Motor neuron (in vitro differentiated cells): ENCODE data around the gene FAM234A. TPM values are rescaled to one million over a fixed set of nuclear protein-coding genes. Genes with fewer than 3 reads are reported as not detected.

Experiments
- ATAC-seq, 8 experiments: fragments of 200-7000 bp; cut with Tn5 transposase; replicated peaks in 6 of 8; 2 replicates each; pipeline ENCODE4 v1.8.0; 2021; ENCODE audit warnings: mild to moderate bottlenecking in 8 of 8, moderate library complexity in 8 of 8
- H3K27ac ChIP-seq, 2 donors: fragments of 250-450 bp; sonication (Bioruptor Pico); 2 replicates each; pipeline ENCODE4 v1.9.0; 2021; ENCODE audit warnings: antibody characterized with exemption in 2 of 2, mild to moderate bottlenecking in 2 of 2, moderate library complexity in 1 of 2
- H3K4me1 ChIP-seq, 2 donors: fragments of 250-450 bp; sonication (Bioruptor Pico); replicated peaks in 1 of 2; 2 replicates each; pipeline ENCODE4 v1.6.1; 2021; ENCODE audit warnings: antibody characterized with exemption in 2 of 2, mild to moderate bottlenecking in 2 of 2, moderate library complexity in 1 of 2
- H3K4me3 ChIP-seq, 5 donors: fragments of 250-450 bp; sonication (Bioruptor Pico); 2 replicates each; pipeline ENCODE4 v1.9.0; 2021; ENCODE audit warnings: antibody characterized with exemption in 5 of 5, mild to moderate bottlenecking in 5 of 5, moderate library complexity in 4 of 5
- WGBS, 10 experiments: fragments of 450-650 bp; shearing (Covaris generic); methylation state at CpG; one replicate each; pipeline ENCODE4 v1.0.0; 2022; 5-methylcytosine and 5-hydroxymethylcytosine counted together
- in situ Hi-C, 9 experiments: fragments of 400-800 bp; cut with MboI; loops; one replicate each; pipeline ENCODE4 v1.15.0; 2021; ENCODE audit warnings: low sequenced_read_pairs in 9 of 9, low pct_unique_long_range_greater_than_20kb in 2 of 9; ENCODE audit not compliant: unreplicated experiment in 9 of 9
- total RNA-seq, 8 experiments: library from RNA; unstranded; fragments of 300-600 nt; gene quantifications; 2 replicates each; pipeline versions ENCODE4 v1.2.3 to v1.2.4, GENCODE V29; 2022

The FAM234A gene
- total RNA-seq, 8 experiments from 2014 or later: 23.1 to 101 (median 50.5) TPM

DNA sequence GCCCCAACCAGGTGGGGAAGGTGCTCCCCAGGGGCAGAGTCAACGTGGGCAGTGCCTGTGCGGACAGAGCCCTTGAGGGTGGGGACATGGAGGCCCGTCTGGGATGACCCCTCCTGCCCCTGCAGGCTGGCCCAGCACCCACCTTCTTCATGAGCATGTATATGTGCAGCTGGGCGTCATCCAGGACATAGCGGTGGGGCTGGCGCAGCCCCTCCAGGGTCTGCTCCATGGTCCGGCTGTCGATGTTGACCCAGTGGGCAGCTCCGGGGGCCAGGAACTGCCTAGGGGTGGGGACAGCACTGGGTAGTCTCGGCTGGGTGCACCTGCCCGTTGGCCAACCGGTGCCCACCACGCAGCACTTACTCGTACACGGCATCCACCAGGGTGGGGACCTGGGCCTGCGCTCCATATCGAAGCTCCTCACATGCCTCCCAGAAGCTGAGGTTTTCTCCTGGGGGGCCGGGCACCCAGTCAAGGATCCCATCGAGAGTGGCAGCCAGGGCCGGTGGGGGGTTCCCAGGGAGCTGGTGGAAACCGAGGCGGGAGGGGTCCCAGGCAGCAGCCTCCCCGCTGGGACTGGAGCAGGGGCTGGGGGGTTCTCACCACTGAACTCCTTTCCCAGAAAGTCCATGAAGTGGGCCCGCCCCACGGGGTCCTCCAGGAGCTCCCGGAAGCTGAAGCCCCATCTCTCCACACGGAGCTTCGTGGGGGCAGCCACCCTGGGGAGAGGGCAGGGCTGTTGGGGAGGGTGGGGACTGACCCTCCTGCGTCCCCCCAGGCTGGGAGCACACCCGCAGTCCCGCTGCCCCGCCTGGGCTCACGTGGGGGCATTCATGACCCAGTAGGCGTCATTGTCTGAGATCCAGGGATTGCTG lies 36.0 kb downstream of the FAM234A start:
- Histone ChIP-seq H3K4me1 (peaks cover 0 to 6% of the 10 kb centered on the region in 2 donors), H3K27ac (no peak overlapping the region), H3K4me3 (no peak overlapping the region)
- 80 to 90% methylated on average over 1 to 2 of the region's 34 CpGs; no CpG with 5 or more reads in 8 of the 10 experiments for WGBS, 10 experiments
- no peak for ATAC-seq
- in situ Hi-C loops: no loop called here

DNA sequence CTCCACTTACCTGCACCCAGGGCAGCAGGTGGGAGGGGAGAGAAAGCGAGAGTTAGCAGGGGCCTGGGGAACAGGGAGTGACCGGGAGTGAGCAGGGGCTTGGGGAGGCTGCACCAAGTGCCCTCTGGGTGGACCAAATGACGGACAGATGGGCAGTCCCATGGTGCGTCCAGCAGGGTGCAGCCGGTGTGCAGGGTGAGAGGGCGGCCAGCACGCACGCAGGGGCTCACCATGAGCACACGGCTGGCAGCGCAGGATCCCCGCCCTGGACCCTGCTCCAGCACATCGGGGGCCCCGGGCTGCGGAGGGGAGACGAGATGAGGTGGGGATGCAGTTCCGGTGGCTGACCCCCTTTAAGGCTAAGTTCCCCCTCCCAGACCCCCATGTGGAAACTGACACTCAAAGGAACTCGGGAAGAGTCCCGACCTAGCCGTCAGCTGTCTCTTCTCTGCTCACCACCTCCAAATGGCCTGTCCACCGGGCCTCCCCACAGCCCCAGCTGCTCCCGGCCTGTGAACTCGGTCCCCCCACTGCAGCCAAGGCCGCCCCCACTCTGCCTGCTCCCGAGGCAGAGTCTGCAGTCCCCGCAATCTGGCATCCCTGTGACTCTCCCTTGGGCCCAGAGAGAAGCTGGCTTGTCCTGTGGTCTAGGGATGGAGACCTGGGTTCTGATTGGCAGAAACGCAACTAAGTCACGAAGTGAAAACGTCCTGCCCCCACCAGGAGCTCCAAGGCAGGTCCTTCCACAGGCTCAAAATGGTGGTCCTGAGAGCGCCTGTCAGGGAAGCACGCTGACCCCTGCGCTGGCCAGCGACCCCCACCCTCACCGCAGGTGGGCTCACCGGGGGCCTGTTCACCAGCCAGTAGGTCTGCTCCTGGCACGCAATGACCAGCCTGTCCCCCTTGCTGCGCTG lies 38.3 kb downstream of the FAM234A start:
- peaks cover 6 to 7% of the 10 kb centered on the region in 2 donors for H3K4me1 ChIP-seq
- no peak overlapping the region for H3K4me3 ChIP-seq
- no peak overlapping the region for H3K27ac ChIP-seq
- WGBS, 10 experiments: 82 to 89% methylated on average over 2 to 4 of the region's 36 CpGs; no CpG with 5 or more reads in 8 of the 10 experiments
- ATAC-seq: no peak
- in situ Hi-C loops: no loop called here

DNA sequence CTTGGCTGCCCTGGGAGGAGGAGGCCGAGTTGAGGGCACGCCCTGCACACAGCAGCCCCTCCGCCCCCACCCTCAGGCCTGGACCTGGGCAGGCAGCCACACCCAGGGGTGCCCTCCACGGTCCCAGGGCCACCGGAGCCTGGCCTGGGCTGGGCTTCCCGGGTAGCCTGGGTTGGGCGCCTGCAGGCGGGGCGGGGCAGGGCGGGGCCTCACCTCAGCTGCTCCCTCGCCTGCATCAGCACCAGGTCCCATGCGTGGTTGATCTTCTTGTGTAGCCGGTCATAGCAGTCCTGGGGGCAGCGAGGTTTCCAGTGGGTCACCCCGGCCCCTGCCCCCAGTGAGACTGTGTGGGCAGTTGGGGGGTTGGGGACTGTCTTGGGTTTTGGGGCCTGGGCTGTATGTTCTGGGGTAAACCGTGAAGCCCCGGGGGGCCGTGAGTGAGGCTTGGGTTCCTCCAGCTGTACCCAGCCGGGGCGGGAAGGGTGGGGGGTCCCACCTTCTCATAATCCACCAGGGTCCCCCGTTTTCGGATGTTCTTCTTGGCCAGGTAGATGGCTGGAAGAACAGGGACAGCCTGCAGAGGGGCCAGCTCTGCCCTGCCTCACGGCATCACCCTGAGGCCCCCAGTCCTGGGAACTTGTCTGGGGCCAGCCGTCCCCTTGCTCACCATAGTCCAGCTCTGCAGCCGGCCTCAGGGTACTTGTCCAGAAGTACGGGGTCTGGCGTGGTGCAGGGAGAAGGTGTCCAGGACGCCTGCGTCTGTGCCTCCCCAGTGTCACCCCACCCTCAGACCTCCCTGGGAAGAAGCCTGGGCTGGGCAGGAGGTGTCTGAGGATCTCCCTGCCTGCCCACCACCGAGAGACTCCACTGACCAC lies 39.2 kb downstream of the FAM234A start:
- Histone ChIP-seq H3K27ac (no peak overlapping the region), H3K4me1 (peaks cover 6 to 7% of the 10 kb centered on the region in 2 donors), H3K4me3 (no peak overlapping the region)
- 100% methylated on average over 1 to 2 of the region's 30 CpGs; no CpG with 5 or more reads in 8 of the 10 experiments for WGBS, 10 experiments
- ATAC-seq: peak in 2 of 8 experiments; percentile 14 to 17
- in situ Hi-C loops: no loop called here

DNA sequence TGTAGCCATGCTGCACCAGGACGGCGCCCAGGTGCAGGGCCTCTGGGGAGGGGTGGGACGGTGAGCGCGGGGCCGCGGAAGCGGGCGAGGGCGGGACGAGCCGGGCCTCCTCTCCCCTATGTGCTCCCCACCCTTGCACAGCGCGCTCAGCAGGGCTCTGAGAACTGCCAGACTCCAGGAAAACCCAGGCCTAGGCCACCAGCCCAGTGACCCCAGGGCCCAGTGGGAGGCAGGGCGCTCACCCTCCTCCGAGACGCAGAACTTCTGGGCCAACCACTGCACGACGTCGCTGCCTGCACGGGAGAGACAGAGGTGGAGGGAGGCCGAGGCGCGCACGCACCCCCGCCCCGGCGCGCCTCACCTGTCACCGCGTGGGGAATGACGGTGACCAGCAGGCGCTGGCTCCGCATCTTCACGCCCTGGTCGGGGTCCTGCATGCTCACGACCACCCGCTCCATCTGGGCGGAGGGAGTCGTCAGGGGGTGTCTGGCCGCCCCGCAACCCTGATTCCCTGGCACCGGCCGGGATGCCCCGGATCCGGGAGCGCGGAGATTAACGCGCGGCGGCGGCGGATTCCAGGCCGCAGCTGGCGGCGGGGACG lies 40.5 kb downstream of the FAM234A start:
- in situ Hi-C loops: no loop called here
- peaks cover 6 to 7% of the 10 kb centered on the region in 2 donors for H3K4me1 ChIP-seq
- peak overlapping the region; percentile 26 to 40 (median 34) for H3K4me3 ChIP-seq
- ATAC-seq: peak; percentile 13 to 53 (median 38)
- WGBS, 10 experiments: 3% methylated on average over 7 of the region's 58 CpGs; no CpG with 5 or more reads in 9 of the 10 experiments
- H3K27ac ChIP-seq: no peak overlapping the region

DNA sequence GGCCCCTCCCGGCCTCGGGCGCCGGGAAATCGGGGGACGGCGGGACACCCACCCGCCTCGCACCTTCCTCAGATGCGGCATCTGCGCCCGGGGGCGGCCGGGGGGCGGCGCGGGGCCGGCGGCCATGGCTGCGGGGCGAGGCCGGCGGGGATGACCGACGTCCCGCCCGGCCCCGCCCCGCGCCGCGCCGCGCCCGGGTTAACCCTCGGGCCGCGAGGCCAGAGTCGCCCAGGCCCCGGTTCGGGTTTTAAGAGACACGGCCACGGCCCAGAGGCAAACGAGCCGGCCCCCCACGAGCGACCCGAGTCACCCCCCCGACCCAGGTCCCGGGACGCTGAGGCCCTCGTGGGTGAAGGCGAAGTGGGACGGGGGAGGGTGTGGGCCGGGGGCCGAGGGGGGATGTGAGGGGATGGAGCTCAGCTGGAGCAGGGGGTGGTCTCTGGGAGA lies 41.2 kb downstream of the FAM234A start, which contains the start of gene RGS11:
Gene RGS11 (minus strand): TSS at position 159 of the 447 bp plus-strand sequence. CDS start 33 bp downstream, at position 126.
- H3K4me1 ChIP-seq: peaks cover 6 to 7% of the 10 kb centered on the region in 2 donors
- no CpG with 5 or more reads among the region's 56 CpGs for WGBS, 10 experiments
- in situ Hi-C loops: no loop called here
- H3K27ac ChIP-seq: no peak within 1 kb of the TSS
- ATAC-seq: peak; percentile 11 to 66 (median 18)
- peak within 1 kb of the TSS; percentile 26 to 40 (median 34) for H3K4me3 ChIP-seq

DNA sequence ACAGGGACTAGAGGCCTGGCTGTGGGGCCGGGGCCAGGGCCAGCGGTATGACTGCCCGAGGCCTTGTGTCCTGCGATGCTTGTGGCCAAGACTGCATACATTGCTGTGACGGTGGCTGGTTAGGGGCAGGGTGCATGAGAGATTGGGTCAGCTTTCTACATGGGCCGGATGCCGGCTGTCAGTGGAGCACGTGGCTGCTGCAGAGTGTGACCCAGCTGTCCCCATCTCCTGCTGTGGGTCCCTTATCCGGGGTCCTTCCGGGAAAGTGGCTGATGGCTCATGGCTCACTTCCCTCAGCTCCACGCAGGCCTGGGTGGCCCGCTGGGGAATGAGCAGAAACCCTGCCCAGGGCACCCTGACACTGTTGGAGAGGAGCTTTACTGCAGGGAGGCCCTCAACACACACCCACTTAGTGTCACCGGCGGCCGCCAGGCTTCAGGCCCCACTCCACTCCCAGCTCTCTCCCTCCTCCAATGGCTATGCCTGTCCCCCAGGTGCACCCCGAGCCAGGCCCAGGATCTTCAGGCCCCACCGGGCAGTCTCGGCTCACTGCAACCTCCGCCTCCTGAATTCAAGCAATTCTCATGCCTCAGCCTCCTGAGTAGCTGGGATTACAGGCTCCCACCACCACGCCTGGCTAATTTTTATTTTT lies 41.9 kb downstream of the FAM234A start:
- Histone ChIP-seq H3K4me3 (no peak overlapping the region), H3K27ac (no peak overlapping the region), H3K4me1 (peaks cover 10 to 12% of the 10 kb centered on the region in 2 donors)
- 63 to 95% (median 86%) methylated on average over 2 to 5 of the region's 20 CpGs; no CpG with 5 or more reads in 6 of the 10 experiments for WGBS, 10 experiments
- in situ Hi-C loops: no loop called here
- peak in 2 of 8 experiments; percentile 3 to 10 for ATAC-seq

DNA sequence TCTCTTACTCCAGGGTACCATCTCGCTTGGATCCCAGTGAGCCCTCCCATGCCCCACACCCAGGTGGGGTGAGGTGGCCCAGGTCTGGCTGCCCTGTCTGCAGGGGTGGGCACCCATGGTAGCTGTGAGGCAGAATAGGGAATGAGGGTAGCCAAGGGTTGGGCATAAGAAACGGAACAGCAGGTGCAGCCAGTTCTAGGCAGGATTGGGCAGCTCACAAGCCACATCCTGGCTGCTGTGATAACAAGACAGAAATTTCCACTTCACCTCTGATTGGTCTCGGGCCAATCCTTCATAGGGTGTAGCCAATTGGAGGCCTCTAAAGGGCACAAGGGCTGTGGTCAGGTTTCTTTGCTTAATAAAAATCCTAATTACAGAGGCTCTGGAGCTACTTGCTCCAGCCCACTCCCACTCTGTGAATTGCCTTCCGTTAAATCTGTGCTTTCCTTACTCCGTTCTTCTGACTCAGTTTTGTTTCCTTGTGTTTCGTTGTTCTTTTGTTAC lies 44.3 kb downstream of the FAM234A start:
- Histone ChIP-seq H3K4me1 (peaks cover 15 to 18% of the 10 kb centered on the region in 2 donors), H3K4me3 (no peak overlapping the region), H3K27ac (no peak overlapping the region)
- in situ Hi-C loops: no loop called here
- ATAC-seq: peak in 4 of 8 experiments; percentile 7 to 38 (median 14)
- WGBS, 10 experiments: 27 to 83% (median 67%) methylated on average over 1 to 5 of the region's 6 CpGs; no CpG with 5 or more reads in 1 of the 10 experiments

DNA sequence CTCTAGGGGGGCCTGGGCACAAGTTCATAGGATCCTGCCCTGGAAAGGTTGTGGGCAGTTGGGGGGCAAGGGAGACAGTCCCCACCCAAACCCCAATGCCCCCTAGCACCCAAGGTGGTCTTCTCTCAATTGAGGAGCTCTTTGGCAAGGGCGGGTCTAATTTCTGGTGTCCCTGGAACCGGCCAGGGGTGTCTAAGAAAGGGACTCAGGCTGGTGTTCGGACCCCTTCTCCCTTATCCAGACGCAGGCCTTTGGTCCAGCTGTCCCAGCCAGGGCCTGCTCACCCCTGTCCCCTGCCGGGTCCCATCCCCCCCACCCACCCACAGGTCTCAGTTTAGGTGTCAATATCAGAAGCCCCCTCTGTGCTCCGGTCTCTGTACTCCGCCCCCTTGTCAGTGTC lies 44.9 kb downstream of the FAM234A start:
- ATAC-seq: no peak
- Histone ChIP-seq H3K27ac (no peak overlapping the region), H3K4me3 (no peak overlapping the region), H3K4me1 (peaks cover 15 to 18% of the 10 kb centered on the region in 2 donors)
- WGBS, 10 experiments: no CpG with 5 or more reads among the region's 7 CpGs
- in situ Hi-C loops: no loop called here

DNA sequence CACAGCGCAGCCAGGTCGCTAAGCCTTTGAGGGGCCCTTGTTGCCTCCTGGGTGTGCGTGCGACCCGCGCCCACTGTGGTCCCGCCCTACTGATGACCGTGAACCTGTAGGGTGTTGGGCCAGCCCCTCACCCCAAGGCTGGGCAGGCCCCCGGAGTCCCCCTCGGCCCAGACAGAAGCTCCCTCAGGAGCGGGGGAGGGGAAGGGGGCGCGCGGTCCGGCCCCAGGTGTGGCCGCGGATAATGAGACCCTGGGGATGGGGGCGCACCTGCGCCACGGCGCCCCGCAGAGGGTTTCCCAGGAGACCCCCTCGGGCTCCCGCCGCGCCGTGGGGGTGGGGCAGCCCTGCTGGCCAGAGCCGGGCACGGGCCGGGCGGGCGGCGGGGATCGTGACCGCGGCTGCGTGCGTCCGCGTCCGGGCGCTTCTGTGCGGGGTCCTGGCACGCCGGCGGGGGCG lies 45.4 kb downstream of the FAM234A start:
- no peak overlapping the region for H3K27ac ChIP-seq
- WGBS, 10 experiments: no CpG with 5 or more reads among the region's 47 CpGs
- peaks cover 14 to 15% of the 10 kb centered on the region in 2 donors for H3K4me1 ChIP-seq
- peak overlapping the region; percentile 40 to 92 (median 76) for H3K4me3 ChIP-seq
- in situ Hi-C loops: no loop called here
- ATAC-seq: peak in 6 of 8 experiments; percentile 5 to 50 (median 46)

DNA sequence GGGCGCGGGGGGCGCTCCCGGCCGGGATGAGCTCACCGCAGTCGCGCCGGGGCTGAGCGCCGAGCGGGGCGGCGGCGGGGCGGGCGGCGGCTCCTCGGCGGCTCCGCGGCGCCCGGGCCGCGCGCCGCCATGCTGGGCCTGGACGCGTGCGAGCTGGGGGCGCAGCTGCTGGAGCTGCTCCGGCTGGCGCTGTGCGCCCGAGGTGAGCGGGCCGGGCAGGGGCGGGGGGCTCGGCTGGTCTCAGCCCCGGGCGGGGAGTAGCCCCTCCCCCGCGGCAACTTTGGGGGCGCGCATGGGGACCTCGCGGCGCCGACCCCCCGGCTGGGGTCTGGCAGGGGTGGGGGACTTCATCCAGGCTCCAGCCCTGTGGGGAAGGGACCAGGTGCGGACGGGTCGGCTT lies 45.9 kb downstream of the FAM234A start, which contains the start of gene ARHGDIG:
Gene ARHGDIG (plus strand): TSS at position 40 of the 400 bp plus-strand sequence. CDS start 90 bp downstream, at position 130.
- peak; percentile 48 to 74 (median 64) for ATAC-seq
- Histone ChIP-seq H3K27ac (no peak within 1 kb of the TSS), H3K4me1 (peaks cover 12 to 15% of the 10 kb centered on the region in 2 donors), H3K4me3 (peak within 1 kb of the TSS; percentile 40 to 92 (median 76))
- in situ Hi-C loops: no loop called here
- WGBS, 10 experiments: no CpG with 5 or more reads among the region's 54 CpGs

DNA sequence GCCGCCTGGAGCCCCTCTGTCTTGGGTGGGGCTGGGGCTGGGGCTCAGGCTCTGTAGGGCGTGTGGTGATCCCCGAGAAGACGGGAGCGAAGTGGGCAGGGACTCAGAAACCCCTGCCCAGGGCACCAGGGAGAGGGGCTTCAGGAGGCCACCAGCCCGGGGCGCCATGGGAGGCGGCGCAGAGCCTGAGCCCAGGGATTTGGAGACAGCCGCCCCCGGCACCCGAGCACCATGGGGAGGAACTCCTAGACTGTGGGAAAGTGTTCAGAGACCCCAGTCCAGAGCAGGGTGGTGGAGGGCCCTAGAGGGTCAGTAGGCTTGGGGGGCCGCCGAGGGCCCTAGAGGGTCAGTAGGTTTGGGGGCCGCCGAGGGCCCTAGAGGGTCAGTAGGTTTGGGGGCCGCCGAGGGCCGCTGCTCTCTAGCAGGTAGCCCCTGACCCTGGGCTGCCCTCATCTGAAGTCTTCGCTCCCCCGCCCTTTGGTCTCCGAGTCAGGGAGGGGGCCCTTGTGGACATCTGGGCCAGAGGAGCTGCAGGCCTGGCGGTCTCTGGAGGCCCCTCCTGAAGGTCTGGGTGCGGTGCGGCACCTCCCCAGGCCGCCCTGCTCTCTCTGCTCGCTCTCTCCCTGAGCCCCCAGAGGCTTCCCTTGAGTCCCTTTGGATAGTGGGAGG lies 46.5 kb downstream of the FAM234A start:
- no CpG with 5 or more reads among the region's 27 CpGs for WGBS, 10 experiments
- in situ Hi-C loops: no loop called here
- H3K4me1 ChIP-seq: peaks cover 10 to 12% of the 10 kb centered on the region in 2 donors
- H3K27ac ChIP-seq: no peak overlapping the region
- H3K4me3 ChIP-seq: peak overlapping the region; percentile 40 to 92 (median 76)
- ATAC-seq: peak in 5 of 8 experiments; percentile 2 to 33 (median 6)
